PC-9 (cell line): ENCODE results near the gene CTIF. TPM values are rescaled to one million over a fixed set of nuclear protein-coding genes. Genes with fewer than 3 reads are reported as not detected.
"Not testable (repeated sequence)": the region's sequence is repeated elsewhere in the genome, so short reads cannot be mapped to it uniquely, and the experiment has no call there.

ENCODE experiments used
- BruUV-seq: library from RNA; stranded (reverse); fragments of 400-500 nt; replicated peaks from 2 replicates; lab custom pipeline; 2021; lab: Mats Ljungman, UMichigan
- CTCF ChIA-PET: fragments of 300-600 bp; sonication (Branson Sonifier 250); formaldehyde crosslinking; loops from one replicate; lab custom pipeline; 2022; ENCODE audit warnings: antibody characterized with exemption; lab: Charles Lee
- POLR2A ChIA-PET: fragments of 300-600 bp; sonication (Branson Sonifier 250); formaldehyde crosslinking; loops from one replicate; lab custom pipeline; 2022; ENCODE audit warnings: antibody characterized with exemption; ENCODE audit not compliant: unreplicated experiment; lab: Charles Lee
- DNase-seq, 2 experiments: peaks; one replicate each; pipeline versions ENCODE4 v3.0.0 to v3.0.0-alpha.2; 2015 to 2022; ENCODE audit warnings: mixed read lengths in 1 of 2
- H2AFZ ChIP-seq: fragments of 200-600 bp; sonication (generic); 2 replicates; pipeline ENCODE4 v1.8.1; 2017; ENCODE audit warnings: antibody characterized with exemption
- H3F3A ChIP-seq: fragments of 200-600 bp; sonication (generic); 2 replicates; pipeline ENCODE4 v1.8.1; 2017; ENCODE audit warnings: antibody characterized with exemption, mild to moderate bottlenecking, low read depth; ENCODE audit not compliant: insufficient read depth
- H3K27ac ChIP-seq: fragments of 200-600 bp; sonication (generic); 2 replicates; pipeline ENCODE4 v1.6.1; 2016; ENCODE audit warnings: mixed run types
- H3K27me3 ChIP-seq: fragments of 200-600 bp; sonication (generic); 2 replicates; pipeline ENCODE4 v1.6.1; 2016; ENCODE audit warnings: low read depth, mixed run types; ENCODE audit not compliant: insufficient read depth
- H3K36me3 ChIP-seq: fragments of 200-600 bp; sonication (generic); 2 replicates; pipeline ENCODE4 v1.6.1; 2016; ENCODE audit warnings: low read depth, mixed run types
- H3K4me1 ChIP-seq: fragments of 200-600 bp; sonication (generic); replicated peaks from 2 replicates; pipeline ENCODE4 v1.6.1; 2016; ENCODE audit warnings: mixed run types; ENCODE audit not compliant: insufficient read depth
- H3K4me2 ChIP-seq: fragments of 200-600 bp; sonication (generic); 2 replicates; pipeline ENCODE4 v1.6.1; 2017; ENCODE audit warnings: mixed run types
- H3K4me3 ChIP-seq: fragments of 200-600 bp; sonication (generic); 2 replicates; pipeline ENCODE4 v1.6.1; 2016; ENCODE audit warnings: mixed run types
- H3K79me2 ChIP-seq: fragments of 200-600 bp; sonication (generic); 2 replicates; pipeline ENCODE4 v1.6.1; 2017; ENCODE audit warnings: low read depth, mixed run types
- H3K9me2 ChIP-seq: fragments of 200-600 bp; sonication (generic); 2 replicates; pipeline ENCODE4 v1.8.1; 2017; ENCODE audit warnings: mild to moderate bottlenecking; ENCODE audit not compliant: insufficient read depth
- H3K9me3 ChIP-seq: fragments of 200-600 bp; sonication (generic); 2 replicates; pipeline ENCODE4 v1.8.1; 2016; ENCODE audit warnings: low read depth; ENCODE audit not compliant: insufficient read depth
- H4K20me1 ChIP-seq: fragments of 200-600 bp; sonication (generic); 2 replicates; pipeline ENCODE4 v1.8.1; 2017; ENCODE audit not compliant: insufficient read depth
- EZH2 ChIP-seq: fragments of 200-600 bp; sonication (generic); IDR thresholded peaks from 2 replicates; pipeline ENCODE4 v1.8.0; 2017; ENCODE audit warnings: antibody characterized with exemption, low read depth
- intact Hi-C: fragments of 100-400 bp; cut with micrococcal nuclease; formaldehyde crosslinking; loops from one replicate; pipeline ENCODE4 v1.10.0; 2022; ENCODE audit not compliant: unreplicated experiment
- total RNA-seq: library from RNA; stranded (reverse); gene quantifications from 2 replicates; pipeline ENCODE4 v1.2.3, GENCODE V29; 2021
- TF ChIP-seq, protein P1 (sequence below): fragments of 200-600 bp; sonication (generic); conservative IDR thresholded peaks from 2 replicates; pipeline ENCODE4 v1.6.1; 2017; ENCODE audit warnings: mixed run types, antibody characterized with exemption, mild to moderate bottlenecking, moderate library complexity

The CTIF gene
- total RNA-seq, 1 experiment from 2014 or later: 26.2 TPM

GRCh38 chr18:48502906-48503305 is 35.9 kb upstream of the CTIF start:
- Histone ChIP-seq H2AFZ (no peak overlapping the region), H3K79me2 (no peaks in the 10 kb centered on the region), H3K4me2 (no peak overlapping the region), H4K20me1 (no peaks in the 10 kb centered on the region), H3K27me3 (no peaks in the 10 kb centered on the region; the same call in 1 of the 2 replicates), H3K36me3 (no peaks in the 10 kb centered on the region), H3K27ac (no peak overlapping the region), H3K9me2 (peaks cover 6% of the 10 kb centered on the region; the same call in 1 of the 2 replicates), H3K4me3 (no peak overlapping the region), H3K9me3 (peaks cover 8% of the 10 kb centered on the region; the same call in 1 of the 2 replicates), H3F3A (no peaks in the 10 kb centered on the region), H3K4me1 (no peaks in the 10 kb centered on the region)
- TF ChIP-seq, protein P1, sequence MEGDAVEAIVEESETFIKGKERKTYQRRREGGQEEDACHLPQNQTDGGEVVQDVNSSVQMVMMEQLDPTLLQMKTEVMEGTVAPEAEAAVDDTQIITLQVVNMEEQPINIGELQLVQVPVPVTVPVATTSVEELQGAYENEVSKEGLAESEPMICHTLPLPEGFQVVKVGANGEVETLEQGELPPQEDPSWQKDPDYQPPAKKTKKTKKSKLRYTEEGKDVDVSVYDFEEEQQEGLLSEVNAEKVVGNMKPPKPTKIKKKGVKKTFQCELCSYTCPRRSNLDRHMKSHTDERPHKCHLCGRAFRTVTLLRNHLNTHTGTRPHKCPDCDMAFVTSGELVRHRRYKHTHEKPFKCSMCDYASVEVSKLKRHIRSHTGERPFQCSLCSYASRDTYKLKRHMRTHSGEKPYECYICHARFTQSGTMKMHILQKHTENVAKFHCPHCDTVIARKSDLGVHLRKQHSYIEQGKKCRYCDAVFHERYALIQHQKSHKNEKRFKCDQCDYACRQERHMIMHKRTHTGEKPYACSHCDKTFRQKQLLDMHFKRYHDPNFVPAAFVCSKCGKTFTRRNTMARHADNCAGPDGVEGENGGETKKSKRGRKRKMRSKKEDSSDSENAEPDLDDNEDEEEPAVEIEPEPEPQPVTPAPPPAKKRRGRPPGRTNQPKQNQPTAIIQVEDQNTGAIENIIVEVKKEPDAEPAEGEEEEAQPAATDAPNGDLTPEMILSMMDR: no peak
- TF ChIP-seq EZH2: no peak
- CTCF ChIA-PET: no interaction called here
- DNase-seq: no peak
- intact Hi-C loops: no loop called here
- POLR2A ChIA-PET: interaction anchor here (0.6 kb wide), 1 partner anchor 20 kb away, joined by 6 read pairs; no protein-coding TSS in a partner anchor
- no TSS peak for BruUV-seq

GRCh38 chr18:48504819-48505218 is 34.0 kb upstream of the CTIF start:
- TF ChIP-seq, protein P1: no peak
- TF ChIP-seq EZH2: no peak
- intact Hi-C loops: no loop called here
- ChIA-PET POLR2A (no interaction called here), CTCF (no interaction called here)
- Histone ChIP-seq H3K36me3 (no peaks in the 10 kb centered on the region), H3K9me3 (peaks cover 8% of the 10 kb centered on the region; the same call in 1 of the 2 replicates), H4K20me1 (no peaks in the 10 kb centered on the region), H3K79me2 (no peaks in the 10 kb centered on the region), H2AFZ (no peak overlapping the region), H3K27ac (no peak overlapping the region), H3F3A (no peaks in the 10 kb centered on the region), H3K4me2 (no peak overlapping the region), H3K9me2 (peaks cover 6% of the 10 kb centered on the region; the same call in 1 of the 2 replicates), H3K4me3 (no peak overlapping the region), H3K4me1 (no peaks in the 10 kb centered on the region), H3K27me3 (no peaks in the 10 kb centered on the region; the same call in 1 of the 2 replicates)
- BruUV-seq: no TSS peak
- no peak for DNase-seq

DNA sequence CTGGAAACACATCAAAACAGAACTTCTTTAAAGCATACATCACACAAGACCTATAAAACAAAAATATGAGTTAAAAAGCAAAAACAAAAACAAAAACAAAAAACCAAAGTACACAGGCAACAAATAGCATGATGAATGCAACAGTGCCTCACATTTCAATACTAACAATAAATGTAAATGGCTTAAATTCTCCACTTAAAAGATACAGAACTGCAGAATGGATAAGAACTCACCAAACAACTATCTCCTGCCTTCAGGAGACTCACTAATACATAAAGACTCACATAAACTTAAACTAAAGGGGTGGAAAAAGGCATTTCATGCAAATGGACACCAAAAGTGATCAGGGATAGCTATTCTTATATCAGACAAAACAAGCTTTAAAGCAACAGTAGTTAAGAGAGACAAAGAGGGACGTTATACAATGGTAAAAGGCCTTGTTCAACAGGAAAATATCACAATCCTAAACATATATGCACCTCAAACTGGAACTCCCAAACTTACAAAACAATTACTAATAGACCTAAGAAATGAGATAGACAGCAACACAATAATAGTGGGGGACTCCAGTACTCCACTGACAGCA is 31.8 kb upstream of the CTIF start:
- H3K36me3 ChIP-seq, H3K27me3 ChIP-seq, H3K27ac ChIP-seq, H3K4me1 ChIP-seq, H3K79me2 ChIP-seq, DNase-seq, POLR2A ChIA-PET, H3K9me2 ChIP-seq, intact Hi-C loops, H2AFZ ChIP-seq, CTCF ChIA-PET, BruUV-seq, H3F3A ChIP-seq, H3K4me3 ChIP-seq, H3K9me3 ChIP-seq, H4K20me1 ChIP-seq, H3K4me2 ChIP-seq: not testable (repeated sequence)

GRCh38 chr18:48512498-48512897 is 26.3 kb upstream of the CTIF start:
- H3K36me3 ChIP-seq, H3F3A ChIP-seq, H3K4me2 ChIP-seq, CTCF ChIA-PET, H2AFZ ChIP-seq, H3K4me1 ChIP-seq, H3K4me3 ChIP-seq, intact Hi-C loops, BruUV-seq, H3K27ac ChIP-seq, H3K27me3 ChIP-seq, POLR2A ChIA-PET, DNase-seq, H3K9me3 ChIP-seq, H3K79me2 ChIP-seq, H4K20me1 ChIP-seq, H3K9me2 ChIP-seq: not testable (repeated sequence)
